GM21825 (cell line): ENCODE measurements around the gene PRSS53.
"Not testable (repeated sequence)": the region's sequence is repeated elsewhere in the genome, so short reads cannot be mapped to it uniquely, and the experiment has no call there.

Source experiments
- ATAC-seq: cut with Tn5 transposase; IDR thresholded peaks from one replicate; pipeline ENCODE4 v1.9.1; 2021; ENCODE audit warnings: mild to moderate bottlenecking, moderate library complexity; ENCODE audit not compliant: unreplicated experiment

Gene PRSS53

GRCh38 chr16:31088459-31089183 lies at the start of gene PRSS53:
Gene PRSS53 (minus strand): TSS chr16:31088943. CDS start chr16:31088809, 134 bp downstream.
- ATAC-seq: no peak

GRCh38 chr16:31136822-31137499 lies 48.2 kb upstream of the PRSS53 start:
- not testable (repeated sequence) for ATAC-seq

GRCh38 chr16:31136287-31136662 lies 47.5 kb upstream of the PRSS53 start:
- ATAC-seq: no peak

DNA sequence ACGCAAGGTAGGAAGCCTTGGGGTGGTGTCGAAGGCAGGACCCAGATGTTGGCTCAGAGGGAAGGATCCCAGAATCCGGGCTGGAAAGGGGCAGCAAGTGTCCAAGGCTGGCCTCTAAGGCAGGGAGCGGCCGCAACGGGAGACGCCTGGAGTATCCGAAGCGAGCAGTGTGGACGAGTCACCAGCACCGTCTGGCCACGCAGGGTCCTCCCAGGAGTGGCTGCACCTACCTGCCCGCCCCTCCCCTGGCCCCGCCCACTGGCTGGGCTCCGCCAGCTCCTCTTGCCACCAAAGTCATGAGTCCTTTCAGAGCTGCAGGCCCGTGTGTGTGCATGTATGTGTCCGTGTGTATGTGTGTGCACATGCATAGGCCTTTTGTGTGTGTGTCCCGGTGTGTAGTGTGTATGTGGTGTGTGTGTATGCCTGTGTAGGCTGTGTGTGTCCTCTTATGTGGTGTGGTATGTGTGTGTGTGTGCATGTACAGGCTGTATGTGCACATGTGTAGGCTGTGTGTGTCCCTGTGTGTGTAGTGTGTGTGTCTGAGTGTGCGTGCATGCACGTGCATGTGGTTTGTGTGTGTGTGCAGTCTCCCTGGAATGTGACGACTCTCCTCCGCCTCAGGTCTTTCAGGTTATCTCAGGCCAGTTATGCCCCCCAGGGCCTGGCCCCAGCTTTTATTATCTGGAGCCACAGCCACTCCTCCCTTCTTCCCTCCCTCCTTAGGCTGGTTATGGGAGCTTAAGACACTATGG lies 47.0 kb upstream of the PRSS53 start, which contains the start of gene PRSS8:
TSS of gene PRSS8 (minus strand) at position 193 of the 752 bp plus-strand sequence. CDS start 229 bp downstream, outside the sequence.
- ATAC-seq: no peak

GRCh38 chr16:31134625-31135534 lies 46.1 kb upstream of the PRSS53 start:
- ATAC-seq: no peak

- ATAC-seq: no peak
Measured at GRCh38 chr16:31134091-31134571, 45.4 kb upstream of the PRSS53 start.

DNA sequence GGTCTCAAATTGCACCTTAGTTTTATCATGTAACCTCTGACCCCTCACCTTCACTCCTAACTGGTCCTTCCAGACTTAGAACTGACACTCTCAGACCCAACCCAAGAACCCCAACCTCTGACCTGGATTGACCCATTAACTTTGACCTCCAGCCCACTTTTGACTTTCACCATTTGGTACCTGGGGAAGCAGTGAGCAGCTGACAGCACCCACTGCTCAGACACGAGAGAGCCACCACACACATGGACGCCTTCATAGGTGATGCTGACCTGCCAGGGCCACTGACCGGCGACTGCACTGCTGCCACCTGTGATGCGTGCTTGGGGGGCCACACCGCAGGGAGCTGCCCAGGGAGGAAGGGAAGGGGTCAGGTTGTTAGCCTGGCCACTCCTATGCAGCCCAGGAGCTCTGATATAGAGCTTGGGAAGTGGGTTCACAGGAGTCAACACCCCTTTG lies 44.3 kb upstream of the PRSS53 start:
- no peak for ATAC-seq

GRCh38 chr16:31132303-31132979 lies 43.7 kb upstream of the PRSS53 start:
- no peak for ATAC-seq

DNA sequence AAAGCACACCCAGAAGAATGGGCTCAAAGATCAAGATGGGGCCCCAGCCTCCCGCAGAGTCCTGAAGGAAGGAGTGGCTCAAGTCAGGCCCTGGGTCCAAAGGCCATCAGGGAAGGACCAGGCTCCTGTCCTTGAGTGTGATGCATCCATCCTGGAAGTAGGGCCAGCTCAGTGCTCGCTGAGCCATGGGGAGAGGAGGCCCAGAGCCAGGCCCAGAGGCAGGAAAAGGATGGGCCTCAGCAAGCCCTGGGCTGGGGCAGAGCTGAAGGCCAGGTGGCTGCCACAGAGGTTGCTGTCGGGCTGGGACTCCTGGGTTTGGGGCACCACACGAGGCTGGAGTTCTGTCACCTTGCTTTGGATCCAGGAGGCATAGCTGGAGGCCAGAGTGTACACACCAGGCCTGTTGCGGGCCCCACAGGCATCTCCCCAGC lies 43.1 kb upstream of the PRSS53 start:
- no peak for ATAC-seq

GRCh38 chr16:31131416-31131815 lies 42.7 kb upstream of the PRSS53 start:
- no peak for ATAC-seq

- ATAC-seq: no peak
Measured at GRCh38 chr16:31130899-31131298, 42.2 kb upstream of the PRSS53 start.

DNA sequence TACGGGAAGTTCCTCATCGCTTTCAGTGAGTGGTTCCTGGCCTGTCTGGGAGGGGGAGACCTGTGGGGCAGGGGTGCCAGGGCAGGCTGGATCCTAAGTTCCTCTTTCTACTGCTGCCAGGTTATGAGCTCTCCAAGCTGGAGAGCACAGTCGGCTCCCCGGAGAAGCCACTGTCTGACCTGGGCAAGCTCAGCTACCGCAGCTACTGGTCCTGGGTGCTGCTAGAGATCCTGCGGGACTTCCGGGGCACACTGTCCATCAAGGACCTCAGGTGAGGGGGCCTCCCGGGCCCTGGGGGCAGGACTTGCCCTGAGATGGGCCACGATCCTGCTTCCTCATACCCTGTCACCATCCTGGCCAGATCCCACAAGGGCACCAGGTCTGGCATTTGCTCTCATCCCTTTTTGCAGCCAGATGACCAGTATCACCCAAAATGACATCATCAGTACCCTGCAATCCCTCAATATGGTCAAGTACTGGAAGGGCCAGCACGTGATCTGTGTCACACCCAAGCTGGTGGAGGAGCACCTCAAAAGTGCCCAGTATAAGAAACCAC lies 41.7 kb upstream of the PRSS53 start:
- ATAC-seq: no peak

- no peak for ATAC-seq
Measured at GRCh38 chr16:31129568-31130335, 41.0 kb upstream of the PRSS53 start.

DNA sequence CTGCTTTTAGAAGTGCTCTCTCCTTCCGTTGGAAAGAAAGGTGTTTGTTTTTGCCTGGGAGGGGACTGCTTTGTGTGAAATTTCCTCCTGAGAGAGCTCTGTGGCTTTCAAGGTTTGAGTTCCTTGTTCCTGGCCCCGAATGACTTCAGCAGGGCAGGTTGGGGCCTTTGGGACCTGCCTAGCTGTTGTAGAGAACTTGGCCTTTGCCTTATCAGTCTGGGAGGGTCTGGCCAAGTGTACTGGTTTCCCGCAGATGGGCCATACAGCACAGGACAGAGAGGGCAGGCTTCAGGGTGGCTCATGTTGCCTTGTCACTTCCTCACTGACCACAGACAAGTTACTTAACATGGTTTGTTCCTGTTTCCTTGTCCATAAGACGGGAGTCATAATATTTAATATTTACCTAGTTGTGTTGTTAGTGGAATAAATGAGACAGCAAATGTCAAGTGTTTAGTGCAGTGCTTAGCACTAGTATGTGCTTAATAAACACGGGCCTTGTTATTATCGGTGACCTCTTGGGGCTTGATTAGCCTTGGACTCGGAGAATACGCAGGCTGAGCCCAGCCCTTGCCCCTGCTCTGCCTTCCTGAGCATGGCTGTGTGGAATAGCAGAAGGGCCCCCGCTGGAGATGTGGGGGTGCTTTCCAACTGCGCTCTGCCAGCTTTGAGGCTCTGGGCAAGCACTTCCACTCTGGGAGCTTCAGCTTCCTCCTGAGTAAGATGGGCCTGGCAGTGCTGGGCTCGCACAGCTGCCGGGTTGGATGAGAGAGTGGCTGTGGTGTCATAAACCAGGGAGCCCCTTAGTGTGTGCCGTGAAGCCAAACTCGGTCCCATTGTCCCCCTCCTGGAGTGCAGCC lies 40.2 kb upstream of the PRSS53 start:
- no peak for ATAC-seq

- ATAC-seq: no peak
Measured at GRCh38 chr16:31127182-31127581, 38.4 kb upstream of the PRSS53 start.

- no peak for ATAC-seq
Measured at GRCh38 chr16:31125844-31126243, 37.1 kb upstream of the PRSS53 start.

DNA sequence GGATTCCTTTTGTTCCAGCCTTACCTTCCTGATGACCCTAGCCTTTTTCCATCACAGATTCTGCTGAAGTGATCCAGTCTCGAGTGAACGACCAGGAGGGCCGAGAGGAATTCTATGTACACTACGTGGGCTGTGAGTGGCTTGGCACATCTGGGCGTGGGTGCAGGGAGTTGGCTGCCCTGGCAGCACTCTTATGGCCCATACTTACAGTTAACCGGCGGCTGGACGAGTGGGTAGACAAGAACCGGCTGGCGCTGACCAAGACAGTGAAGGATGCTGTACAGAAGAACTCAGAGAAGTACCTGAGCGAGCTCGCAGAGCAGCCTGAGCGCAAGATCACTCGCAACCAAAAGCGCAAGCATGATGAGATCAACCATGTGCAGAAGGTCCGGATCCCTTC lies 31.4 kb upstream of the PRSS53 start:
- ATAC-seq: no peak
